HepG2 (cell line): ENCODE results near the gene ASXL1. TPM values are rescaled to one million over a fixed set of nuclear protein-coding genes. Genes with fewer than 3 reads are reported as not detected.

Experiments
- CENPT ChIP-seq: sonication (generic); formaldehyde crosslinking; IDR thresholded peaks from 2 replicates; pipeline ENCODE4 v1.8.0; 2022; ENCODE audit warnings: low read depth, mild to moderate bottlenecking, moderate library complexity, missing genetic modification reagents
- CTCF ChIP-seq: sonication (generic); formaldehyde crosslinking; IDR thresholded peaks from 2 replicates; pipeline ENCODE4 v1.5.0; 2020; ENCODE audit warnings: mild to moderate bottlenecking, missing genetic modification reagents, moderate library complexity
- DDIT3 ChIP-seq: sonication (generic); formaldehyde crosslinking; IDR thresholded peaks from 2 replicates; pipeline ENCODE4 v1.4.0; 2020; ENCODE audit warnings: mild to moderate bottlenecking, missing genetic modification reagents
- ELF4 ChIP-seq: sonication (generic); formaldehyde crosslinking; IDR thresholded peaks from 2 replicates; pipeline ENCODE4 v1.5.0; 2020; ENCODE audit warnings: missing genetic modification reagents, mild to moderate bottlenecking, moderate library complexity, borderline replicate concordance
- KDM2A ChIP-seq: sonication (generic); formaldehyde crosslinking; IDR thresholded peaks from 2 replicates; pipeline ENCODE4 v1.4.0; 2020; ENCODE audit warnings: low read depth, missing genetic modification reagents, borderline replicate concordance
- MIER3 ChIP-seq: IDR thresholded peaks from 2 replicates; pipeline ENCODE4 v1.6.1; 2016; ENCODE audit warnings: missing compliant biosample characterization, borderline replicate concordance
- NR3C1 ChIP-seq: sonication (generic); formaldehyde crosslinking; IDR thresholded peaks from 2 replicates; pipeline ENCODE4 v1.4.0; 2020; ENCODE audit warnings: missing genetic modification reagents
- PAX8 ChIP-seq: sonication (generic); formaldehyde crosslinking; IDR thresholded peaks from 2 replicates; pipeline ENCODE4 v1.8.0; 2022; ENCODE audit warnings: mild to moderate bottlenecking, missing genetic modification reagents, borderline replicate concordance
- SNAI1 ChIP-seq: sonication (generic); formaldehyde crosslinking; IDR thresholded peaks from 2 replicates; pipeline ENCODE4 v1.5.0; 2020; ENCODE audit warnings: mild to moderate bottlenecking, missing genetic modification reagents, borderline replicate concordance
- SNAPC4 ChIP-seq: sonication (generic); formaldehyde crosslinking; IDR thresholded peaks from 2 replicates; pipeline ENCODE4 v1.4.0; 2020; ENCODE audit warnings: mild to moderate bottlenecking, missing genetic modification reagents
- SOX6 ChIP-seq, 2 experiments: fragments of 450-650 bp in 1 of 2; sonication (generic) in 1 of 2; formaldehyde crosslinking in 1 of 2; IDR thresholded peaks; 2 replicates each; pipeline versions ENCODE4 v1.4.0 to v1.6.1; 2017 to 2020; ENCODE audit warnings: antibody characterized with exemption in 1 of 2, mild to moderate bottlenecking in 1 of 2, missing genetic modification reagents in 1 of 2
- SP140L ChIP-seq: sonication (generic); formaldehyde crosslinking; IDR thresholded peaks from 2 replicates; pipeline ENCODE4 v1.4.0; 2020; ENCODE audit warnings: missing genetic modification reagents, borderline replicate concordance
- SRSF1 ChIP-seq: fragments of 200-400 bp; formaldehyde crosslinking; optimal IDR thresholded peaks from 2 replicates; pipeline ENCODE3; 2017; ENCODE audit warnings: mild to moderate bottlenecking, low read depth, low read length, moderate library complexity
- ZFP1 ChIP-seq: IDR thresholded peaks from 2 replicates; pipeline ENCODE4 v1.6.1; 2016
- ZNF235 ChIP-seq: sonication (generic); formaldehyde crosslinking; IDR thresholded peaks from 2 replicates; pipeline ENCODE4 v1.8.1; 2023; ENCODE audit warnings: mild to moderate bottlenecking, missing genetic modification reagents, borderline replicate concordance
- ZNF33A ChIP-seq: sonication (generic); formaldehyde crosslinking; IDR thresholded peaks from 2 replicates; pipeline ENCODE4 v1.5.1; 2020; ENCODE audit warnings: missing genetic modification reagents, mild to moderate bottlenecking, moderate library complexity, borderline replicate concordance
- ZNF460 ChIP-seq: sonication (generic); formaldehyde crosslinking; IDR thresholded peaks from 2 replicates; pipeline ENCODE4 v1.5.1; 2020; ENCODE audit warnings: missing genetic modification reagents, mild to moderate bottlenecking, borderline replicate concordance
- ZNF468 ChIP-seq: sonication (generic); formaldehyde crosslinking; IDR thresholded peaks from 2 replicates; pipeline ENCODE4 v1.8.0; 2022; ENCODE audit warnings: mild to moderate bottlenecking, moderate library complexity, missing genetic modification reagents
- ZNF570 ChIP-seq: sonication (generic); formaldehyde crosslinking; IDR thresholded peaks from 2 replicates; pipeline ENCODE4 v1.4.0; 2020; ENCODE audit warnings: mild to moderate bottlenecking, missing genetic modification reagents, borderline replicate concordance
- polyA plus RNA-seq, 8 experiments: library from polyadenylated mRNA; depleted of rRNA in 3 of 8; stranded (reverse) in 7 of 8; unstranded in 1 of 8; fragments of >200 nt; fragmentation: Illumina TruSeq in 4 of 8; extraction: Trizol in 4 of 8; gene quantifications; 2 replicates each; pipeline versions ENCODE4 v1.2.1 to v1.2.3, GENCODE V29; 2011 to 2016; ENCODE audit warnings: low read depth in 4 of 8, missing spikeins in 1 of 8, mixed read lengths in 1 of 8; ENCODE audit not compliant: insufficient read depth in 1 of 8
- total RNA-seq, 5 experiments: library from RNA; depleted of rRNA; stranded (reverse); fragments of >200 nt; fragmentation: Illumina TruSeq; extraction: Trizol; gene quantifications; 2 replicates each; pipeline ENCODE4 v1.2.3, GENCODE V29; 2016; ENCODE audit warnings: low read depth in 1 of 5
- TF ChIP-seq, protein P1 (sequence below): sonication (generic); formaldehyde crosslinking; IDR thresholded peaks from 2 replicates; pipeline ENCODE4 v1.5.1; 2020; ENCODE audit warnings: mild to moderate bottlenecking, missing genetic modification reagents

ASXL1 gene
- total and polyA plus RNA-seq, 2 of the 13 experiments (the other 11 are each of a cell fraction or from before 2014, with no cell fraction given): 62.1 to 74.8 TPM

- 0 out of 2 replicates have a peak, but pooled peaks have one; percentile 58 for TF ChIP-seq SNAPC4
- no peak for TF ChIP-seq DDIT3 (CRISPR knock-in tag)
- no peak for TF ChIP-seq SNAI1
- TF ChIP-seq CTCF (CRISPR knock-in tag): peak; percentile 87
- TF ChIP-seq MIER3 (CRISPR knock-in tag): peak; percentile 90
- TF ChIP-seq SRSF1: no peak
- peak; percentile 95 for TF ChIP-seq ZFP1 (CRISPR knock-in tag)
- no peak for TF ChIP-seq ZNF33A (CRISPR knock-in tag)
- no peak for TF ChIP-seq KDM2A (CRISPR knock-in tag)
- TF ChIP-seq ELF4: peak; percentile 59; the same call in 1 of the 2 replicates
- 0 out of 2 replicates have a peak, but pooled peaks have one; percentile 25 for TF ChIP-seq SP140L (CRISPR knock-in tag)
- no peak for TF ChIP-seq NR3C1 (CRISPR knock-in tag)
- no peak for TF ChIP-seq ZNF468 (CRISPR knock-in tag)
- TF ChIP-seq SOX6 (IDR thresholded peaks at IDR 0.05): no peak
- peak; percentile 70 for TF ChIP-seq SOX6 (CRISPR knock-in tag; IDR thresholded peaks at IDR 0.05)
- TF ChIP-seq ZNF570 (CRISPR knock-in tag): no peak
- no peak for TF ChIP-seq PAX8 (CRISPR knock-in tag)
- no peak for TF ChIP-seq ZNF460 (CRISPR knock-in tag)
- TF ChIP-seq ZNF235 (CRISPR knock-in tag): no peak
- no peak for TF ChIP-seq CENPT (CRISPR knock-in tag)
- TF ChIP-seq, protein P1, sequence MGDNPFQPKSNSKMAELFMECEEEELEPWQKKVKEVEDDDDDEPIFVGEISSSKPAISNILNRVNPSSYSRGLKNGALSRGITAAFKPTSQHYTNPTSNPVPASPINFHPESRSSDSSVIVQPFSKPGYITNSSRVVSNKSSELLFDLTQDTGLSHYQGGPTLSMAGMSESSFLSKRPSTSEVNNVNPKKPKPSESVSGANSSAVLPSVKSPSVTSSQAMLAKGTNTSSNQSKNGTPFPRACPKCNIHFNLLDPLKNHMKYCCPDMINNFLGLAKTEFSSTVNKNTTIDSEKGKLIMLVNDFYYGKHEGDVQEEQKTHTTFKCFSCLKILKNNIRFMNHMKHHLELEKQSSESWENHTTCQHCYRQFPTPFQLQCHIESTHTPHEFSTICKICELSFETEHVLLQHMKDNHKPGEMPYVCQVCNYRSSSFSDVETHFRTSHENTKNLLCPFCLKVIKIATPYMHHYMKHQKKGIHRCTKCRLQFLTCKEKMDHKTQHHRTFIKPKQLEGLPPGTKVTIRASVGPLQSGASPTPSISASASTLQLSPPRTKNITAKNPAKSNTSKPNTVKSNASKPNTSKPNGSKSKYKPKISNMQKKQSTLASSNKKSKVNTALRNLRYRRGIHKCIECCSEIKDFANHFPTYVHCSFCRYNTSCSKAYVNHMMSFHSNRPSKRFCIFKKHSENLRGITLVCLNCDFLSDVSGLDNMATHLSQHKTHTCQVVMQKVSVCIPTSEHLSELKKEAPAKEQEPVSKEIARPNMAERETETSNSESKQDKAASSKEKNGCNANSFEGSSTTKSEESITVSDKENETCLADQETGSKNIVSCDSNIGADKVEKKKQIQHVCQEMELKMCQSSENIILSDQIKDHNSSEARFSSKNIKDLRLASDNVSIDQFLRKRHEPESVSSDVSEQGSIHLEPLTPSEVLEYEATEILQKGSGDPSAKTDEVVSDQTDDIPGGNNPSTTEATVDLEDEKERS (CRISPR knock-in tag): no peak
Observed at GRCh38 chr20:32336918-32337347, 21.2 kb upstream of the ASXL1 start (continued).
